Uterus (tissue), 4 donors: Measurements from ENCODE around the gene GSG1L. TPM values are rescaled to one million over a fixed set of nuclear protein-coding genes. Genes with fewer than 3 reads are reported as not detected.

Experiments
- DNase-seq, 2 donors: peaks; one replicate each; pipeline ENCODE4 v3.0.0-alpha.2; 2019 to 2020
- H3K27ac ChIP-seq, 2 donors: fragments of 200-600 bp; sonication (generic); 1 replicate in 1 of 2; 2 replicates in 1 of 2; pipeline ENCODE4 v1.5.1; 2016 to 2018
- H3K27me3 ChIP-seq, 2 donors: fragments of 200-600 bp; sonication (generic); one replicate each; pipeline ENCODE4 v1.5.1; 2018 to 2019; ENCODE audit warnings: control low read depth in 1 of 2
- H3K36me3 ChIP-seq, 2 donors: fragments of 200-600 bp; sonication (generic); one replicate each; pipeline ENCODE4 v1.5.1; 2019; ENCODE audit warnings: control low read depth in 1 of 2
- H3K4me1 ChIP-seq, 2 donors: fragments of 200-600 bp; sonication (generic); one replicate each; pipeline ENCODE4 v1.5.1; 2018 to 2019; ENCODE audit warnings: control low read depth in 1 of 2
- H3K4me3 ChIP-seq, 2 donors: fragments of 200-600 bp; sonication (generic); 1 replicate in 1 of 2; 2 replicates in 1 of 2; pipeline ENCODE4 v1.5.1; 2018 to 2019; ENCODE audit warnings: mild to moderate bottlenecking in 1 of 2
- H3K9me3 ChIP-seq, 2 donors: fragments of 200-600 bp; sonication (generic); one replicate each; pipeline ENCODE4 v1.5.1; 2019; ENCODE audit warnings: control low read depth in 1 of 2
- CTCF ChIP-seq, 4 experiments: fragments of 200-600 bp in 2 of 4; fragments of 450-650 bp in 2 of 4; sonication (generic) in 2 of 4; IDR thresholded peaks; one replicate each; pipeline ENCODE4 v1.5.1; 2016 to 2019; ENCODE audit warnings: antibody characterized with exemption in 4 of 4, mild to moderate bottlenecking in 2 of 4, moderate library complexity in 1 of 4
- POLR2A ChIP-seq, 2 donors: fragments of 450-650 bp; IDR thresholded peaks; one replicate each; pipeline ENCODE4 v1.6.1; 2016; ENCODE audit warnings: antibody characterized with exemption in 2 of 2, mild to moderate bottlenecking in 1 of 2, moderate library complexity in 1 of 2
- intact Hi-C: fragments of 100-400 bp; cut with DNase I; formaldehyde crosslinking; loops from one replicate; pipeline ENCODE4 v1.15.1; 2023; ENCODE audit warnings: low total_unique reads
- total RNA-seq, 4 donors: library from RNA; depleted of rRNA in 3 of 4; stranded (reverse); fragments of >200 nt in 3 of 4; gene quantifications; one replicate each; pipeline versions ENCODE4 v1.1.0 to v1.2.4, GENCODE V29; 2014 to 2023
- donor health status: DM: yes; HTN: yes; CAD: no.

GSG1L gene
- total RNA-seq, 4 donors from 2014 or later: 0.24 to 0.35 TPM; not detected in 2

GRCh38 chr16:27801289-27801945, 262.1 kb downstream of the GSG1L start:
- H3K9me3 ChIP-seq: no peaks in the 10 kb centered on the region
- no peaks in the 10 kb centered on the region for H3K36me3 ChIP-seq
- H3K4me1 ChIP-seq: no peaks in the 10 kb centered on the region
- H3K4me3 ChIP-seq: no peak overlapping the region
- intact Hi-C loops: no loop called here
- no peak overlapping the region for H3K27ac ChIP-seq
- no peaks in the 10 kb centered on the region for H3K27me3 ChIP-seq
- no peak for TF ChIP-seq CTCF (IDR thresholded peaks at IDR 0.05)
- TF ChIP-seq POLR2A (IDR thresholded peaks at IDR 0.05): no peak
- DNase-seq: no peak

GRCh38 chr16:27800817-27801216, 262.7 kb downstream of the GSG1L start:
- intact Hi-C loops: no loop called here
- H3K36me3 ChIP-seq: no peaks in the 10 kb centered on the region
- H3K4me1 ChIP-seq: no peaks in the 10 kb centered on the region
- DNase-seq: no peak
- no peak for TF ChIP-seq POLR2A (IDR thresholded peaks at IDR 0.05)
- no peak for TF ChIP-seq CTCF (IDR thresholded peaks at IDR 0.05)
- no peak overlapping the region for H3K4me3 ChIP-seq
- H3K27me3 ChIP-seq: no peaks in the 10 kb centered on the region
- no peaks in the 10 kb centered on the region for H3K9me3 ChIP-seq
- no peak overlapping the region for H3K27ac ChIP-seq

GRCh38 chr16:27799896-27800295, 263.6 kb downstream of the GSG1L start:
- Histone ChIP-seq H3K27ac (no peak overlapping the region), H3K4me3 (no peak overlapping the region), H3K27me3 (no peaks in the 10 kb centered on the region), H3K4me1 (no peaks in the 10 kb centered on the region), H3K36me3 (no peaks in the 10 kb centered on the region), H3K9me3 (no peaks in the 10 kb centered on the region)
- DNase-seq: no peak
- no peak for TF ChIP-seq POLR2A (IDR thresholded peaks at IDR 0.05)
- TF ChIP-seq CTCF (IDR thresholded peaks at IDR 0.05): no peak
- intact Hi-C loops: no loop called here

GRCh38 chr16:27798241-27798640, 265.3 kb downstream of the GSG1L start:
- Histone ChIP-seq H3K36me3 (no peaks in the 10 kb centered on the region), H3K9me3 (no peaks in the 10 kb centered on the region), H3K4me1 (no peaks in the 10 kb centered on the region), H3K4me3 (no peak overlapping the region), H3K27me3 (no peaks in the 10 kb centered on the region), H3K27ac (no peak overlapping the region)
- TF ChIP-seq POLR2A (IDR thresholded peaks at IDR 0.05) (no peak), CTCF (IDR thresholded peaks at IDR 0.05) (no peak)
- no peak for DNase-seq
- intact Hi-C loops: no loop called here

GRCh38 chr16:27795992-27796614, 267.4 kb downstream of the GSG1L start:
- H3K4me3 ChIP-seq: no peak overlapping the region
- H3K4me1 ChIP-seq: no peaks in the 10 kb centered on the region
- no peaks in the 10 kb centered on the region for H3K27me3 ChIP-seq
- no peaks in the 10 kb centered on the region for H3K36me3 ChIP-seq
- no peak for TF ChIP-seq CTCF (IDR thresholded peaks at IDR 0.05)
- no peak for TF ChIP-seq POLR2A (IDR thresholded peaks at IDR 0.05)
- no peak overlapping the region for H3K27ac ChIP-seq
- H3K9me3 ChIP-seq: no peaks in the 10 kb centered on the region
- DNase-seq: no peak
- intact Hi-C loops: no loop called here
